HTR-8/SVneo (cell line): ENCODE measurements around the gene TRAF2.

Experiments used
- DNase-seq: peaks from one replicate; pipeline ENCODE4 v3.0.0; 2011; ENCODE audit warnings: low spot score, mixed read lengths; ENCODE audit not compliant: insufficient read length
- FAIRE-seq: peaks from 2 replicates; lab custom pipeline; 2011; peaks lifted over from hg19 to GRCh38; lab: Jason Lieb, UNC

TRAF2 gene

GRCh38 chr9:136927343-136928271 is 41.3 kb downstream of the TRAF2 start:
- FAIRE-seq (no peak), DNase-seq (no peak)

DNA sequence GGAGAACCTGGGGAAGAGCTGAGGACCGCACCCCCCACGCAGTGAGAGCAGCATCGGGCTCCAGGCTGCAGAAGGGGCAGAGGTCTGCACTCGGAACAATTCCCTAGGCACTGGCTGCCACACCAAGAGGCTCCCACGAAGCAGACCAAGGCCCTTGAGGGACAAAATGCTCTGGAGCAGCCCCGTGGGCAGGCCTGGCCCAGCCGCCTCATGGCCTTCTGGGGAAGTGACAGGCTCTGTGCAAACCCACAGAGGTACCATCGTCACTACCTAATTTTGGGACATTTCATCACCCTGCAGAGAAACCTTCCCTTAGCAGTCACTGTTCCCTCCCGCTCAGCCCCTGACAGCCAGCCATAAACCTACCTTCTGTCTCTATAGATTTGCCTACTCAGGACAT is 42.3 kb downstream of the TRAF2 start:
- FAIRE-seq, result no peak
- DNase-seq, result no peak

DNA sequence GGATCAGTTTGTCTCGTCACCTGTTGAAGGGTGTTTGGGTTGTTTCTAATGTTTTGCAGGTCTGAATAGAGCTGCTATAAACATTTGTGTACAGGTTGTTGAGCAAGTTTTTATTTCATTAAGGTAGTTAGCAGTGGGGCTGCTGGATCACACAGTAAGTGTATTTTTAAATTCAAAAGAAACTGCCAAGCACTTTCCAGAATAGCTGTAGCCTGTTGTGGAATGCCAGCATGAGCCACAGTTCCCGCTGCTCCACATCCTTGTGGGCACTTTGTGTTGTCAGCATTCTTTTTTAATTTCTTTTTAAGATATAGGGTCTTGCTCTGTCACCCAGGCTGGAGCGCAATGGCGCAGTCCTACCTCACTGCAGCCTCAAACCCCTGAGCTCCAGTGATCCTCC is 43.7 kb downstream of the TRAF2 start:
- no peak for FAIRE-seq
- no peak for DNase-seq

DNA sequence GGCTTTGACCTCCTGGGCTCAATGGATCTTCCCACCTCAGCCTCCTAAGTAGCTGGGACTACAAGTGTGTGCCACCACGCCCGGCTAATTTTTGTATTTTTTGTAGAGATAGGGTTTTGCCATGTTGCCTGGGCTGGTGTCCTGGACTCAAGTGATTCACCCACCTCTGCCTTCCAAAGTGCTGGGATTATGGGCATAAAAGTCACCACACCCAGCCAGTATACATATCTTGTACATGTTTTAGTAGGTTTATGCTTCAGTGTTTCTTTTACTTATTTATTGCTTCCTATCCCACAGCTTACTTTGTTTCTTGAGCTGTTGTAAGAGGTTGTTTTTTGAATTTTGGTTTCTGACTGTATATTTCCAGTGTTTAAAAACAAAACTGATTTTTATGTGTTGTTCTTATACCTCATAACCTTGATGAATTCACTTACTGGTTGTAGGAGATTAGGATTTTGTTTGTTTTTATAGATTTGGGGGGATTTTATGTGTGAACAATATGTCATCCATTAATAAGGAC is 45.4 kb downstream of the TRAF2 start:
- no peak for FAIRE-seq
- DNase-seq, result no peak

DNA sequence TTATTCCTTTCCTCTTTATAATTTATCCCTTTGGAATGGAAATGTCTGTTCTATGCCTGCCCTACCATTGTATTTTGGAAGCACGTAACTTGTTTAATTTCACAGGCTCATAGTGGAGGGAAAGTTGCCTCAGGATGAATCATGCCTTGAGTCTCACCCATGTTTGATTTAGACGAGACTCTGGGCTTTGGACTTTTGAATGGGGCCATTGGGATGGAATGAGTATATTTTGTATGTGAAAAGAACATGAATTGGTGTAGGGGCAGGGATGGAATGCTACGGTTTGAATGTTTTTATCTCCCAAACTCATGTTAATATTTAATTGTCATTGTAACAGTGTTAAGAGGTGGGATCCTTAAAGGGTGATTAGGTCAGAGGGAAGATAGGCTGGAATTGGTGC is 48.0 kb downstream of the TRAF2 start:
- FAIRE-seq, result no peak
- DNase-seq, result no peak

- DNase-seq, result no peak
- FAIRE-seq, result no peak
Observed at GRCh38 chr9:136935651-136936050, 49.3 kb downstream of the TRAF2 start.

GRCh38 chr9:136936645-136937170 is 50.4 kb downstream of the TRAF2 start:
- DNase-seq (no peak), FAIRE-seq (no peak)

GRCh38 chr9:136937186-136938001 is 51.1 kb downstream of the TRAF2 start:
- DNase-seq (no peak), FAIRE-seq (no peak)

DNA sequence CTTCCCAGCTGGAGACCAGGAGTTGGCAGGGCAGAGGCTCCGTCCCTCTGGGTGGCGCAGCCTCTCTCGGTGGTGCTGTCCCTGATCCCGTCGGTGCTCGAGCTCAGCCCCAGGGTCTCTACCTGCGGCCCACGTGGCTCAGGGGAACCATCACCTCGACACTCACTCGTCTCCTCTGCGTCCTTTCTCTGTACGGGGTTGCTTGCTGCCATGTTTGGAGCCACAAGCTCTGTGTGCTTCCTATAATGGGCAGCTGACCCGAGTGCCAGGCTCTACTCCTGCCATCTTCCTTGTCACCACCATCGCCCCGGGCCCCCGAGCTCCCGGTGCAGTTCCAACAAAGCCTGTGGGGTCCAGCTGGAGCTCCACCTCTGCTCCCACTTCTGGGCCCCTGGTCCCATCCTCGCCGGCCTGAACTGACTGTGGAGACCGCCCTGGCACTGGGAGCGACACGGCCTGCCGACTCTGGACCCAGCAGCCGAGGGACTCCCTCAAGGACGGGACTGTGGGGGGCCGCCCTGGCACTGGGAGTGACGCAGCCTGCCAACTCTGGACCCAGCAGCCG is 53.2 kb downstream of the TRAF2 start:
- FAIRE-seq (no peak), DNase-seq (no peak)

- FAIRE-seq (no peak), DNase-seq (no peak)
Observed at GRCh38 chr9:136939996-136940525, 53.7 kb downstream of the TRAF2 start.

- FAIRE-seq (no peak), DNase-seq (no peak)
Observed at GRCh38 chr9:136940526-136941230, 54.4 kb downstream of the TRAF2 start.

GRCh38 chr9:136941231-136942111 is 55.2 kb downstream of the TRAF2 start:
- no peak for DNase-seq
- FAIRE-seq, result no peak

DNA sequence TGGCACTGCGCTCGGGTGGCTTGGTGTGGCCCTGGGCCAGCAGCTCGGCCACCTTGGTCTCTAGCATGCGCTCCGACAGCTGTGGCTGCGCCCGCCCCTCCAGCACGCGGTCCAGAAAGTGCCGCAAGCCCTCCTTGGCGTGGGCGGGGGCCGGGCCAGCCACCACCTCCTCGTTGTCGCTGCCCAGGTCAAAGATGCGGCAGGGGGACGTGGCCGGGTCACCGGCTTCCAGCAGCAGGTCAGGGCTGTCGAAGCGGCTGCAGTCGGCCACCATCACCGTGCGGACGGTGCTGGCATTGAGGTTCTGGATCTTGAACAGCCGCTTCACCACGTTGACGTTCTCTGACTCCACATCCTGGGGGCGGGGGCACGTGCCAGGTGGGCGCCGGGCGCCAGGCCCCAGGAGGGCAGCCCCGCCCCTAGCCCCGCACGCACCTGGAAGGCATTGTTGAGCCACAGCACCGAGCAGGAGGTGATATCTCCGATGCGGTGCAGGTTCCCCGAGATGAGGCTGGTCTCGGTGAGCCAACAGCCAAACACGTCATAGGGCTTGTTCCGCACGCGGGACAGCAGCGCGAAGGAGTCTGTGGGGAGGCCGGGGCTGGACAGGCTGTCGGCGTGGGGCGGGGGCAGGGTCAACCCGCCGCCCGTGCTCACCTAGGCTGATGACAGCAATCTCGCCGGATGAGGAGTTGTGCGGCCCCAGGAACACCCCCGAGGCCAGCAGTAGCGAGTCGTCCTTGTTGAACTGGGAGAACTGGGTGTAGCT is 56.0 kb downstream of the TRAF2 start:
- no peak for FAIRE-seq
- DNase-seq, result no peak

DNA sequence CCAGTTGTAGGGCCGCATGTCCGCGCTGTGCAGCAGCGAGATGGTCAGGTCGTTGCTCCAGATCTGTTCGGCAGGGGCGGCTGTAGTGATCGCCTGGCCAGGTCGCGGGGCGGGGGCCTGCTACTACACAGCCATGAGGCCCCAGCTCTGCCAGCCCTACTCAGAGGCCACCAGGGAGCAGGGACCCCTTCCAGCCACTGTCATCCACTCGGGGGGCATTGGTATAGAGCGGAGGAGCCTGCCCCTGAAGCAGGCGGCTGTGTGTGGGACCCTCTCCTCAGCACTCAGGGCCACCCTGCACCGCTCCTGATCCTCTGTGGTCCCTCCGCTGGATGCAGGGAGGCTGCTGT is 56.5 kb downstream of the TRAF2 start:
- DNase-seq (no peak), FAIRE-seq (no peak)

GRCh38 chr9:136943291-136944211 is 57.2 kb downstream of the TRAF2 start:
- peak; percentile 31 for DNase-seq
- no peak for FAIRE-seq

DNA sequence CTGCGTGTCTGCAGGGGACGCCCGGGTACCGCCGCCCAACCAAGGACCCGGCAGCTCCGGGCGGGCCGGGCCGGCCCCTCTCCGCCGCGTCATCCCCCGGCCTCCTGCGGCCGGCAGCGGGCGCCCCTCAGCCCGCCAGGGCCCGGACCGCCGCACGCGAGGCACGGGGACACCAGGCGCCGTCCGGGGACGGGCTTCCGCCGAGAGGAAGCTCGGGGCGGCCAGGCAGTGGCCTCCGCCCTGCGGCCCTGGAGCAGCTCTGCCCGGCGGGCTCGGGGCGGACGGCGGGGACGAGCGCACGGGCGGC is 57.8 kb downstream of the TRAF2 start:
- FAIRE-seq (no peak), DNase-seq (peak; percentile 36)
